A204.1 (cell line): Measurements from ENCODE around the gene JARID2.

Source experiments
- FAIRE-seq: peaks from 2 replicates; lab custom pipeline; 2012; peaks lifted over from hg19 to GRCh38; lab: Jason Lieb, UNC

JARID2 gene

DNA sequence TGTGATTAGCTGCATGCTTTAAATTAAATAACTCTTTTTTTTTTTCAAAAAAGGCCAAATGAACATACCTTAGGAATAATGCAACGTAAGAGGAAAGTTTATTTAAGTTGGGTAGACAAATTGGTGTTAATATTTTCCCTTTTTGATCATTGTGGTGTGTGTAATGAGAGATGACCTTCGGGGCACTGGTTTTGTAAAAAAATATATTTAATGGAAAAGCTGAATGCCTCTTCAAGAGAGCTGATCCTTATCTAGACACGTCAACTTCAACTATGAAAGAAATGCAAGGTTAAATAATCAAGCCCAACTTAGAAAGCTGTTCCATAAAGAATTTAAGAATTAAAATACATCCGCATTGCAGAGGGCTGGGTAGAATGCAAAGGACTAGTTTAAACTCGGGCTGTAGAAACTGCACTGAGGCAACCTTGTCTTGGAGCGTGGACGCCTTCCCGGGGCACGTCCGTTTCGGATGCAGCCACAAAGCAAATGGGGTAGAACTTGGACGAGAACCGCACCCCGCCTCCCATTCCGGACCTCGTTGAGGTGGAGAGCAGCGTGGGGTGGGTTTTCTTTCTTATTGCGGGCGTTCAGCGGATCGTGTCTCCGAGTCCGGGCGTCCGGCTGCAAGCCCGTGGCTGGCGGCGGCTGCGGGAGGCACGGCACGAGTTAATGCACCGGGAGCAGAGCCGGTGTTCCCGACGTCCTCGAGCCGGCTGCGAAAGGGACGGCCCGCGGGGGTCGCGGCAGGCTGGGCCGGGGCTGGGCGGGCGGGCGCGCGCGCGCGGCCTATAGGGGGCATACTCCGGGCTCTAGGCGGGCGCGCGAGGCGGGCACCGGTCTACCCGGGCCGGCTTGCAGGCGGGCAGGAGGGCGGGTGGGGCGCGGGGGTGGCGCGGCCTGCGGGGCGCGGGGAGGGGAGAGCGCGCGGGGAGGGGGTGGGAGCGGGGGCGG, 1.9 kb downstream of the JARID2 start:
- no peak for FAIRE-seq

- FAIRE-seq, result no peak
Measured at GRCh38 chr6:15248451-15249370, 2.8 kb downstream of the JARID2 start.

GRCh38 chr6:15249371-15250019, 3.6 kb downstream of the JARID2 start:
- FAIRE-seq, result no peak

GRCh38 chr6:15250187-15251168, 4.6 kb downstream of the JARID2 start:
- FAIRE-seq, result no peak

DNA sequence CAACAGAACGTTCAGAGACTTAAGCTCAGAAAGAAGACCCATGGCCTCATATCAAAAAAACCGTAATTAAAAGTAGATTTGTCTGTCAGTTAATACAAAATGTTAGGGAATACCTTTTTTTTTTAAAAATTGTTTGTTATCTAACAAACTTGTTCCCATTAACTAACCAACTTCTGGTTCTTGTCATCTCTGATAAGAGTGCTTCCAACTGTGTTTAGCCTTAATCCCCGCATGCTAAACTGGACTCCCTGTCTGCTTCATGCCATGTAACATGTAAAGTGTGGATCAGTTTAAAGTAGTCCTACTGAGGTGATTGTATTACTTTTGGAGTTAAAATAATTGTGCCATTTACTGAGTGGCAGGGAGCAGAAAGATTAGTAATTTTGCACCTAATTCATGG, 6.3 kb downstream of the JARID2 start:
- no peak for FAIRE-seq

- FAIRE-seq, result no peak
Measured at GRCh38 chr6:15253203-15254022, 7.5 kb downstream of the JARID2 start.

DNA sequence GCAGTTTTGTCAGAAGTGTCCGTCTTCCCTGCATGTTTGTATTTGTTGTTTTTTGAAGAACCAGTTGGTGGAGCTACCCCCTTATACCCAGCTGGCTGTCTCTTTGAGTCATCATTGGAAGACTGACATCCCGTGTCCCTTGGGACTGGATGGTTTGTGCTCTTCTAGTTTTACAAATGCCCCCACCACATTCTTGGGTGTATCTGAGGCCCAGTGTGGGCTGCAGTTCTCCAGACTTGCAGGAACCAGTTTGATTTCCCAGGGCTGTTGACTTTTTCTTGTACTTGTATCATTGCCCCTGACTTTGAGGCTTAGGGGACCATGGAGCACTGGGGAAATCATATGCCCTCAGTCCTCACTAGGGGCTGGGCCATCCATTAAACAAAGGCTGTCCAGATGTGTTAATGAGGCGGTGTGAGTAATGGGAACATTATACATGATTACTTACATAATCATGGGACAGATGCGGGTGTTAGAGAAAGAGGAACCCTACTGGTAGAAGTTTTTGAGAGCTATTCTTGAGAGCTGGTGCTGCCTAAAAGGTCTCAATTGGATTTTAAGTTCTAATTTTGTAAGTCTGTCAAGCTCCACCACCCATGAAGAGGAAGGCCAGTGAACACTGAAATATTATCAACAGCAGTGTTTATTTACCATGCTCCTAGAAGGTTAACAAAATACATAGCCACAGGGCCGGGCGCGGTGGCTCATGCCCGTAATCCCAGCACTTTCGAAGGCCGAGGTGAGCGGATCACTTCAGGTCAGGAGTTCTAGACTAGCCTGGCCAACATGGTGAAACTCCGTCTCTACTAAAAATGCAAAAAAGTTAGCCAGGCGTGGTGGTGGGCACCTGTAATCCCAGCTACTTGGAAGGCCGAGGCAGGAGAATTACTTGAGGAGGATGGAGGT, 8.5 kb downstream of the JARID2 start:
- FAIRE-seq, result no peak

DNA sequence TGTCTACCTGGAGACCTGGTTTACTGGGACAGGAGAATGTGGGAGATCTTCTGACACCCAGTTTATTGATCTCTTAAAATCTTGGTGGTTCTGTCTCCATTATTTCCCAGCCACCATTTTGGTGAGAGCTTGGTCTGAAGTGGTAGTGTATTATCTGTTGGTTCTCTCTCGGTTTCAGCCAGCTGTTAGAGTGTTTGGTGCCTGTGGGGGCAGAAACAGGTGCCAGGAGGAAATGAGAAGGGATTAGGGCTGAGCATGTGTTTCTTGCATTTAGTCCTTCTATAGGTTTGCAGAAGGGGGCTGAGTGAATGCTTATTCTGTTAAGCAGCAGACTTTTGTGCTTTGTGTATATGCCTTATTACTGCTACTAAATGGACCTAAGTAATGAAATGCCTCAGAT, 9.6 kb downstream of the JARID2 start:
- FAIRE-seq, result no peak

DNA sequence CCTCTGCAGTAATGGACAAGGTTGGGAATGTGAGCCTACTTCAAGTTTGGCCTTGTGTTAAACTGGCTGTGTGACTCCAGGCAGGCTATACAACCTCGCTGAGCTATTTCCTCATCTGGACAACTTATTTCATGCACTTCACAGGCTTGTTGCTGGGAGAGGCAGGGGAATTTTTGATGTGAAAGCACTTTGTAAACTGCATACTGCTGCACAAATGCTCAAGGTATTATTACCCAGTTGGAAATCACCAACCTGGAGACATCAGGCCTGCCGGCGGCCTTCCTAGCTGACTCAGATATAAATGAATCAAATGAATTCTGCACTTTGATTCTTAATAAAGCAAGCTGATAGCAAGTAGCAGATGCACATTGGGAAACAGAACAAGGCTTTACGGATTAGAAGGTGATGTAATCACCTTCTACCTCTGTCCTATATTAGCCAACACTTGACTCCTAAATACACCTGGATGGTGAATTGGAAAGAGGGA, 10.1 kb downstream of the JARID2 start:
- no peak for FAIRE-seq

DNA sequence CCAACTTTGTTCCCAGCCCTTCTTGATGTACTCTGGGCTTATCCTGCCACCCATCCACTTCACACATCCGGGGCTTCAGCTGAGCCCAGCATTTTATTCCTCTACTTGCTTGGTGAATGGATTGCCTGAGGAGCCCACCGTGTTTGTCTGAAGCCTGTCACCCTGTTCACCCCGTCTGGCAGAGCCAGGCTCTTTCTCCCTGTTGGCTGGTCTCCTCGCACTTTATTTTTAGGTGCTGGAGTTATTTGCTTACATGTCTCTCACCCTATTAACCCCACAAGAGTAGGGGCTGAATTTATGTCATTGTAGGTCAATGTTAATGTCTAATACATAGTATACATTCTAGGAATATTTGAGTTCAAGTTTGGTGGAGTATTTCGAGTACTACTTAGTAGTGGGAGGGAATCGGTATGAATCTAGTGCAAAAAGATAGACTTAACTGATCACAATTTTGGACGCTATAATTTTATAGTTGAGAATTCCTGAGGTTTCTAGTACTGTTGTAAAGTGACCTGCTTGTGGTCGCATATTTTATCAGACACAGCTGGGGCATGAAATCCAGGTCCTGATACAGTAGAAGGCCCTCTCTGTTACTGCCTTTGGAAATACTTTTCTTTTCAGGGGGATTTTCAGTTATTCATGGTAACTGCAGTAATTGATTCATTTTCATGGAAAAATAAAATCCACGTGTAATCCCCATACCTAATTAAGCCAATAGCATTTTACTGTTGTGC, 10.8 kb downstream of the JARID2 start:
- no peak for FAIRE-seq

DNA sequence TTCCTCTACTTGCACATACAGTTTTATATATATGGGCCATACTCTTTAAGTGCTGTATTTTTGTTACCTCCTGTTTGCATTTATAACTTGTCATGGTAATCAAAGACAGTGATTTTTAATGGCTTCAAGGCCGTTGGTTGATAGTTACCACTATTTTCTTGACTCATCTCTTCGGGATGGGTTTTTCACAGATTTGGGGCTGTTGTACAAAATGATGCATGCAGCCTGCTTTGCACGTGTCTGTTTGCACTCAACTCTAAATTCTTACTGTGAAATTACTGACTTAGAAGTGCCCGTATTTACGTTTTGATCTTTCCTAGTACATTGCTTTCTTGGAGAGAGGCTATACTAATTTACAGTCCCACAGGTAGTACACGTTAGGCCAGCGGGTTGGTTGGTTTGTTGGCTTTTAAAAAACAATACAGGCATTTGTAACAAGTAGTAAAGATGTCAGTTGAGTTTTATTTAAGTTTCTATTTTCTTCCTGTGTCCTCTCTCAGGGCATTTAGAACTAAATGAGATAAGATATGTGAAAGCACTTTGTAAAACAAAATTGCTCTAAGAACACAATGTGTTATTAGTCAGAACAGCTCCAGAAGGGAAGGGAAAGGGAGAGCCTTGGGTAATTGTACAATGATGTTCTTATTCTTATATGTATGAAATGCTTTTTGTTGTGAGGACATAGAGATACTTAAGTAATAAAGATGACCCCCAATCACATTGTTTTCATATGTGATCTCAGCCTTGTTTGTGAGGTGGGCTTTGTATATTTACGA, 11.7 kb downstream of the JARID2 start:
- no peak for FAIRE-seq

DNA sequence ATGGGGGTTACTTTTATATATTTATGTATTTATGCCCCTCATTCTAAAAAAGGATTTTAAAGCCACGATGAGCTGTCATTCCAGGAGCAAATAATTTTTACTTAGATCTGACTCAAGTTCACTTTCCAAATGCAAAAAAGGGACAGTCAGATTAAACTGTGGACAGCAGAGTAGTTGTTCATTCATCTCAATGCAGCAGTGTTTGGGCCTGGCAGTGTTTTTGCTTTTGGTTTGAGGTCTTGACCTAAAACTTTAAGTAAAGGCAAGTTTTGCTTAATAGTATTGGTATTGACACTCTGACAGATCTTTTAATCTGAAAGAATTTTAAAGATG, 13.9 kb downstream of the JARID2 start:
- no peak for FAIRE-seq

- no peak for FAIRE-seq
Measured at GRCh38 chr6:15260099-15260821, 14.4 kb downstream of the JARID2 start.

GRCh38 chr6:15263780-15264374, 18.0 kb downstream of the JARID2 start:
- FAIRE-seq, result no peak

DNA sequence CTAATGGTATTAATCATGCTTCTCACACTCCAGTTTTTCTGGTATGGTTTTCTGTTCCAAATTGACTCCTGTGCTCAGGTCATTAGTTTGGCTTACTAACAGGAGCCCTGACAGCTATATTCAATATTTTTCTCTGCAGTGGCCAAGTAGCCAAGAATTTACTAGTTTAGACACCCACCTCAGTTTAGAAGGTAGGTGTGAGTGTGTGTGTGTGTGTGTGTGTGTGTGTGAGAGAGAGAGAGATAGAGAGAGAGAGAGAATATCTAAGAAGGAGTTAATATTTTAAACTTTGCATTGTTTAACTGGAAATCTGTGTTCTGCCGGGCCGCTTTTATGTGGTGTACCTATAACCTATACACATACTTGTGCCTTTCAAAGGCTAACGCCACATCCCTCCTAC, 18.5 kb downstream of the JARID2 start:
- no peak for FAIRE-seq

GRCh38 chr6:15264902-15265761, 19.3 kb downstream of the JARID2 start:
- no peak for FAIRE-seq
